ENCODE data around the gene CMIP.

Gene CMIP

DNA sequence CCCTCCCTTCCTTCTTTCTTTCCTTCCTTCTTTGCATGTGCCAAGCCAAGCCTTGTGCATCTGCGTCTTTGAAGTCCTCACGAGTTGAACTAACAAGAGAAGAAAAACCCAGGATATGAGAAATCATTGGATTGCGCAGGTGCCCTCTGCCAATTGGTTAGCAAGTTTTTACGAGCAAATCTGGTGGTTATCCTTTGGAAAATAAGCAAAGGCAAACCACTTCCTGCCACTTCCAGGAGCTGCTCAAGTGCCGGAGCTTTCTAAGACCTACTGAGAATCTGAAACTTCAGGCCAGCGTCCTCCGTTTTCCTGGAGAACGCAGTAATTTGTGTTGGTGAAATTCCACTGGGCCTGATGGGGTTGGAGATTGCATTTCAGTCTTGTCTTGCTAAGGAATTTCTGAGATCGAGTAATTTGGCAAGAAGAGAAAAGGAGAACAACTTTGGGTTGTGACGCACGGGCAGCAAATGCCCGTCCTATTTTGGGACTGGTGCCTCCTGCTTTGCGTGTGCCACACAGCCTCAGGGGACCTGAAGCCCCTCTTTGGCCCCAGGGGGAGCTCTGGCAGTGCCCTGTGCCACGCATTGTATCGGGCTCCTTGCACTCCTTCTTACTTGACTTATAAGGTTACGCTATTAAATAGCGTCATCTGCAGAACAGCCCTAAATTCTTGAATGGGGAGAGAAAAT, 56.4 kb downstream of the CMIP start:
- TF ChIP-seq RAD21 (IDR thresholded peaks at IDR 0.05; ENCODE audit: low read depth) (no peak), FOXM1 (IDR thresholded peaks at IDR 0.05; ENCODE audit: borderline replicate concordance, low read depth) (no peak), EGR1 (IDR thresholded peaks at IDR 0.05) (no peak), ZBTB7A (IDR thresholded peaks at IDR 0.05; ENCODE audit: low read depth) (no peak), TCF12 (IDR thresholded peaks at IDR 0.05; ENCODE audit: low read depth) (no peak), TEAD4 (IDR thresholded peaks at IDR 0.05) (no peak), EP300 (IDR thresholded peaks at IDR 0.05; ENCODE audit: borderline replicate concordance) (no peak), TAF1 (IDR thresholded peaks at IDR 0.05; ENCODE audit: low read depth) (no peak), CEBPB (IDR thresholded peaks at IDR 0.05) (no peak), YY1 (IDR thresholded peaks at IDR 0.05; ENCODE audit: low read depth) (no peak), CREB1 (IDR thresholded peaks at IDR 0.05; ENCODE audit: low read depth) (no peak), NFIC (IDR thresholded peaks at IDR 0.05) (no peak)
- TF ChIP-seq, protein P1, sequence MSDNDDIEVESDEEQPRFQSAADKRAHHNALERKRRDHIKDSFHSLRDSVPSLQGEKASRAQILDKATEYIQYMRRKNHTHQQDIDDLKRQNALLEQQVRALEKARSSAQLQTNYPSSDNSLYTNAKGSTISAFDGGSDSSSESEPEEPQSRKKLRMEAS (IDR thresholded peaks at IDR 0.05): no peak
- TF ChIP-seq, protein P2, sequence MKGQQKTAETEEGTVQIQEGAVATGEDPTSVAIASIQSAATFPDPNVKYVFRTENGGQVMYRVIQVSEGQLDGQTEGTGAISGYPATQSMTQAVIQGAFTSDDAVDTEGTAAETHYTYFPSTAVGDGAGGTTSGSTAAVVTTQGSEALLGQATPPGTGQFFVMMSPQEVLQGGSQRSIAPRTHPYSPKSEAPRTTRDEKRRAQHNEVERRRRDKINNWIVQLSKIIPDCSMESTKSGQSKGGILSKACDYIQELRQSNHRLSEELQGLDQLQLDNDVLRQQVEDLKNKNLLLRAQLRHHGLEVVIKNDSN (IDR thresholded peaks at IDR 0.05): no peak
- TF ChIP-seq, protein P3, sequence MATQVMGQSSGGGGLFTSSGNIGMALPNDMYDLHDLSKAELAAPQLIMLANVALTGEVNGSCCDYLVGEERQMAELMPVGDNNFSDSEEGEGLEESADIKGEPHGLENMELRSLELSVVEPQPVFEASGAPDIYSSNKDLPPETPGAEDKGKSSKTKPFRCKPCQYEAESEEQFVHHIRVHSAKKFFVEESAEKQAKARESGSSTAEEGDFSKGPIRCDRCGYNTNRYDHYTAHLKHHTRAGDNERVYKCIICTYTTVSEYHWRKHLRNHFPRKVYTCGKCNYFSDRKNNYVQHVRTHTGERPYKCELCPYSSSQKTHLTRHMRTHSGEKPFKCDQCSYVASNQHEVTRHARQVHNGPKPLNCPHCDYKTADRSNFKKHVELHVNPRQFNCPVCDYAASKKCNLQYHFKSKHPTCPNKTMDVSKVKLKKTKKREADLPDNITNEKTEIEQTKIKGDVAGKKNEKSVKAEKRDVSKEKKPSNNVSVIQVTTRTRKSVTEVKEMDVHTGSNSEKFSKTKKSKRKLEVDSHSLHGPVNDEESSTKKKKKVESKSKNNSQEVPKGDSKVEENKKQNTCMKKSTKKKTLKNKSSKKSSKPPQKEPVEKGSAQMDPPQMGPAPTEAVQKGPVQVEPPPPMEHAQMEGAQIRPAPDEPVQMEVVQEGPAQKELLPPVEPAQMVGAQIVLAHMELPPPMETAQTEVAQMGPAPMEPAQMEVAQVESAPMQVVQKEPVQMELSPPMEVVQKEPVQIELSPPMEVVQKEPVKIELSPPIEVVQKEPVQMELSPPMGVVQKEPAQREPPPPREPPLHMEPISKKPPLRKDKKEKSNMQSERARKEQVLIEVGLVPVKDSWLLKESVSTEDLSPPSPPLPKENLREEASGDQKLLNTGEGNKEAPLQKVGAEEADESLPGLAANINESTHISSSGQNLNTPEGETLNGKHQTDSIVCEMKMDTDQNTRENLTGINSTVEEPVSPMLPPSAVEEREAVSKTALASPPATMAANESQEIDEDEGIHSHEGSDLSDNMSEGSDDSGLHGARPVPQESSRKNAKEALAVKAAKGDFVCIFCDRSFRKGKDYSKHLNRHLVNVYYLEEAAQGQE (IDR thresholded peaks at IDR 0.05; ENCODE audit: low read depth): no peak

DNA sequence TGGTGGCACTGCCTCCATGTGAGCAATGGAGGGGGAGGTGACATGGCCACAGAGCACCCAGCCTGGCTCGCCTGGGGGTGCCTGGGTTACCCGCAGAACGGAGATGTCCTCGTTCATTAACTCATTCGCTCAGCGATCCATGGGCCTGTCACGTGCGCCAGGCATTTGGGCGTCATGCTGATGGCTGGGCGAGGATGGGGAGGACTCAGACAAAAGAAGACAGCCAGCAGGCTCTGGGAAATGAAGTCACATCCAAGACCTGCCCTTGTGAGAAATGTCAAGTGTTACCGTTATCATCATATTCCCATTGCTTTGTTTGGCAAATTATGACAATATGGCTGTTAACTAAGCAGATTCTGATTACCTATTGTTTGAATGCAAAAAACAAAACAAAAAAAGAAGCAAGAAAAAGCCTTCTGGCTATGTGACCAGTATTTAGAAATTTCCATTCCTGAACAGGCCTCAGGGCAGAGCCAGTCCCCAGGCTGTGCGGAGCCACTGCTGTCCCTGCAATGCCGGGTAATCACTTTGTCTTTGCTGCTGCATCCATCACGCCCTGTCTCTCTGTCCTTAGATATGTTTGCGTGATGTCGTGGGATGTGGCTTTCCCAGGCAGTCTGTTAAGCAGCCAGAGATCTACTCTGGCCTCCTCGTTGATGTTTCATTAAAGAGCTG, 57.9 kb downstream of the CMIP start:
- TF ChIP-seq CREB1 (IDR thresholded peaks at IDR 0.05; ENCODE audit: low read depth) (no peak), FOXM1 (IDR thresholded peaks at IDR 0.05; ENCODE audit: borderline replicate concordance, low read depth) (no peak), TEAD4 (IDR thresholded peaks at IDR 0.05) (no peak), TAF1 (IDR thresholded peaks at IDR 0.05; ENCODE audit: low read depth) (no peak), ZBTB7A (IDR thresholded peaks at IDR 0.05; ENCODE audit: low read depth) (no peak), TCF12 (IDR thresholded peaks at IDR 0.05; ENCODE audit: low read depth) (no peak), YY1 (IDR thresholded peaks at IDR 0.05; ENCODE audit: low read depth) (no peak), CEBPB (IDR thresholded peaks at IDR 0.05) (no peak), RAD21 (IDR thresholded peaks at IDR 0.05; ENCODE audit: low read depth) (no peak), EP300 (IDR thresholded peaks at IDR 0.05; ENCODE audit: borderline replicate concordance) (no peak), NFIC (IDR thresholded peaks at IDR 0.05) (no peak), EGR1 (IDR thresholded peaks at IDR 0.05) (no peak)
- TF ChIP-seq, protein P3 (IDR thresholded peaks at IDR 0.05; ENCODE audit: low read depth): no peak
- TF ChIP-seq, protein P1 (IDR thresholded peaks at IDR 0.05): no peak
- TF ChIP-seq, protein P2 (IDR thresholded peaks at IDR 0.05): no peak

DNA sequence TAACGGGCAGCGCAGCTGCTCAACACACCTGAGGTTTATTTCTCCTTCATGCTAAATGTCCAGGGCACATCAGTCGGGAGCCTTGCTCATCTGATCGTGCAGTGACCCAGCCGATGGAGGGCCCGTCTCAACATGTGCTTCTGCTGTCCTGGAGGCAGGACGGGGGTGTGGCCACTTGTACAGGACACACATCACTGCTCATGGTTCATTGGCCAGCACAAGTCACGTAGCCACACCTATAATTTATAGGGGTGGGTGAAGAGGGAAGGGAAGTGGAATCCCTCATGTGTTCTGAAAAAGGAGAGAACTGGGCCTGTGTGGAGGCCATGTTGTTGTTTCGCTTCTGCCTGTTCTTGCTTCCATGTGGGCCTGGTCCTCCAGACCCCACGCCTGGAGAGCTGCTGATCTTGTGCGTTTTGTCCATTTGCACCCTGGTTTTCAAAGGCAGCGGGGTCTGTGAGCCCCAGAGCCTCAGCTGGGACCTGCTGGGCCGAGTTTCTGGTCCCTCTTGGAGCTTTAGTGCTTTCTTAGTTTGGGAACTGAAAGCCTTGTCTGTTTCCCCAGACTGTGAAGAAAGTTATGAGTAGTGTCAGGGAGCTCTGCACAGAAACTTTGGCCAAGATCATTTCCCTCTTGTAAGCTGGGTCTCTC, 60.5 kb downstream of the CMIP start:
- no peak for TF ChIP-seq FOXM1 (IDR thresholded peaks at IDR 0.05; ENCODE audit: borderline replicate concordance, low read depth)
- TF ChIP-seq, protein P1 (IDR thresholded peaks at IDR 0.05): peak; percentile 66; the same call in 1 of the 2 replicates
- no peak for TF ChIP-seq NFIC (IDR thresholded peaks at IDR 0.05)

DNA sequence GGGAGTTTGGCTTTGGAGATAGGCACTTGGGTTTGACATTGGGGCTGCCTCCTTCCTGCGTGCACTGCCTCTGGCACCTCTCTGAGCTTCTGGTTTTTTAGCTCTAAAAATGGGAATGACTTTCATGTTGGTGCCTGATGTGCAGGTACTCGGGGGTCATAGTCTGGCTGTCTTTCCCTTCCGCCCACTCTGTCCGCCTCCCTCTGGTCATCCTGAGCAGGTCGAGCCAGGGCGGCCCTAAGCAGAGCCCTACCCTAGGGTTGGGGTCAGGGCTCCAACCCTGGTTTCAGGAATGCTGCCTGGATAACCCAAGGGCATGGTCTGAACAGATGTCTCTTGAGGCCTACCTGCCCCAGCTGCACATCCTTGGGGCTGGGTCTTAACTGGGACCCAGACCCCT, 64.8 kb downstream of the CMIP start:
- TF ChIP-seq ZBTB7A (IDR thresholded peaks at IDR 0.05; ENCODE audit: low read depth) (no peak), CREB1 (IDR thresholded peaks at IDR 0.05; ENCODE audit: low read depth) (no peak), RAD21 (IDR thresholded peaks at IDR 0.05; ENCODE audit: low read depth) (no peak), EGR1 (IDR thresholded peaks at IDR 0.05) (no peak), TEAD4 (IDR thresholded peaks at IDR 0.05) (no peak), EP300 (IDR thresholded peaks at IDR 0.05; ENCODE audit: borderline replicate concordance) (no peak), CEBPB (IDR thresholded peaks at IDR 0.05) (no peak), YY1 (IDR thresholded peaks at IDR 0.05; ENCODE audit: low read depth) (no peak), FOXM1 (IDR thresholded peaks at IDR 0.05; ENCODE audit: borderline replicate concordance, low read depth) (no peak)
- TF ChIP-seq, protein P3 (IDR thresholded peaks at IDR 0.05; ENCODE audit: low read depth): no peak
- TF ChIP-seq, protein P1 (IDR thresholded peaks at IDR 0.05): no peak
